Stimulated activated naive B cell treated with anti-CD40 and anti-IgM and Interleukin-4, amounts not matched to agents 10 μg/mL and 1 μg/mL and 100 μg/mL, for 72 hours (primary cell): Measurements from ENCODE around the gene FHOD3.

Source experiments
- ATAC-seq, 2 donors: fragments of 150-1000 bp; cut with Tn5 transposase; replicated peaks; 2 replicates each; pipeline ENCODE4 v1.10.0; 2021; ENCODE audit warnings: moderate library complexity in 1 of 2
- DNase-seq: peaks from one replicate; pipeline ENCODE4 v3.0.0; 2021
- H3K27ac Mint-ChIP-seq: one replicate; pipeline ENCODE4 v1.8.0; 2022; ENCODE audit warnings: mild to moderate bottlenecking, mixed read lengths
- H3K27me3 Mint-ChIP-seq, 2 donors: one replicate each; pipeline ENCODE4 v1.8.0; 2022; ENCODE audit warnings: mixed read lengths in 2 of 2
- H3K36me3 Mint-ChIP-seq, 2 donors: one replicate each; pipeline ENCODE4 v1.8.0; 2022; ENCODE audit warnings: mixed read lengths in 2 of 2, mild to moderate bottlenecking in 1 of 2
- H3K4me1 Mint-ChIP-seq, 2 donors: one replicate each; pipeline ENCODE4 v1.8.0; 2022; ENCODE audit warnings: mixed read lengths in 2 of 2, mild to moderate bottlenecking in 1 of 2
- H3K4me3 Mint-ChIP-seq, 2 donors: one replicate each; pipeline ENCODE4 v1.8.0; 2022; ENCODE audit warnings: mild to moderate bottlenecking in 2 of 2, mixed read lengths in 2 of 2, moderate library complexity in 1 of 2
- H3K9me3 Mint-ChIP-seq, 2 donors: one replicate each; pipeline ENCODE4 v1.8.0; 2022; ENCODE audit warnings: mixed read lengths in 2 of 2, mild to moderate bottlenecking in 1 of 2

Gene FHOD3

GRCh38 chr18:36819621-36820020 is 522.1 kb downstream of the FHOD3 start:
- H3K4me3 Mint-ChIP-seq = no peak overlapping the region
- no peaks in the 10 kb centered on the region for H3K9me3 Mint-ChIP-seq
- H3K27me3 Mint-ChIP-seq = no peaks in the 10 kb centered on the region
- no peak for DNase-seq
- H3K27ac Mint-ChIP-seq = no peak overlapping the region
- H3K36me3 Mint-ChIP-seq = peaks cover 7 to 25% of the 10 kb centered on the region in 2 donors
- no peak for ATAC-seq
- no peaks in the 10 kb centered on the region for H3K4me1 Mint-ChIP-seq

- H3K4me1 Mint-ChIP-seq = no peaks in the 10 kb centered on the region
- H3K36me3 Mint-ChIP-seq = peaks cover 7 to 19% of the 10 kb centered on the region in 2 donors
- no peak for ATAC-seq
- DNase-seq = no peak
- H3K9me3 Mint-ChIP-seq = no peaks in the 10 kb centered on the region
- no peak overlapping the region for H3K27ac Mint-ChIP-seq
- no peak overlapping the region for H3K4me3 Mint-ChIP-seq
- no peaks in the 10 kb centered on the region for H3K27me3 Mint-ChIP-seq
Measured at GRCh38 chr18:36821681-36822080, 524.2 kb downstream of the FHOD3 start.

GRCh38 chr18:36825526-36825925 is 528.0 kb downstream of the FHOD3 start:
- Mint-ChIP-seq H3K9me3 (no peaks in the 10 kb centered on the region), H3K27ac (no peak overlapping the region), H3K4me3 (no peak overlapping the region), H3K4me1 (peaks cover 15 to 30% of the 10 kb centered on the region in 2 donors), H3K36me3 (peaks cover 5 to 6% of the 10 kb centered on the region in 2 donors), H3K27me3 (no peaks in the 10 kb centered on the region)
- ATAC-seq = no peak
- DNase-seq = no peak

GRCh38 chr18:36826556-36826955 is 529.0 kb downstream of the FHOD3 start:
- peaks cover 15 to 30% of the 10 kb centered on the region in 2 donors for H3K4me1 Mint-ChIP-seq
- no peak for ATAC-seq
- no peak overlapping the region for H3K27ac Mint-ChIP-seq
- DNase-seq = no peak
- no peaks in the 10 kb centered on the region for H3K27me3 Mint-ChIP-seq
- H3K36me3 Mint-ChIP-seq = peaks cover 2 to 5% of the 10 kb centered on the region in 2 donors
- no peaks in the 10 kb centered on the region for H3K9me3 Mint-ChIP-seq
- H3K4me3 Mint-ChIP-seq = no peak overlapping the region

- no peaks in the 10 kb centered on the region for H3K27me3 Mint-ChIP-seq
- peak; percentile 7 for DNase-seq
- H3K4me1 Mint-ChIP-seq = peaks cover 19 to 36% of the 10 kb centered on the region in 2 donors
Measured at GRCh38 chr18:36828157-36828629, 530.7 kb downstream of the FHOD3 start.

GRCh38 chr18:36828630-36829361 is 531.3 kb downstream of the FHOD3 start, which contains the start of the genes KIAA1328 and TPGS2:
KIAA1328 (plus strand) TSS chr18:36829127; CDS start chr18:36829139, 12 bp downstream.
TPGS2 (minus strand) TSS chr18:36829002; CDS start chr18:36828767, 235 bp downstream.
- ATAC-seq (peak; percentile 90), DNase-seq (peak; percentile 82)
- Mint-ChIP-seq H3K36me3 (peaks cover 0 to 5% of the 10 kb centered on the region in 2 donors), H3K27me3 (no peaks in the 10 kb centered on the region), H3K4me1 (peaks cover 19 to 38% of the 10 kb centered on the region in 2 donors), H3K27ac (peak within 1 kb of the TSS; percentile 98), H3K9me3 (no peaks in the 10 kb centered on the region), H3K4me3 (peak within 1 kb of the TSS; percentile 92 to 95)

More at GRCh38 chr18:36828157-36828629, 530.7 kb downstream of the FHOD3 start:
- peak; percentile 9 to 12 for ATAC-seq
- Mint-ChIP-seq H3K36me3 (peaks cover 0 to 5% of the 10 kb centered on the region in 2 donors), H3K4me3 (peak overlapping the region; percentile 92 to 95), H3K27ac (peak overlapping the region; percentile 98), H3K9me3 (no peaks in the 10 kb centered on the region)
